Activated CD8-positive, alpha-beta T cell treated with anti-CD3 and anti-CD28 coated beads for 36 hours (primary cell): ENCODE measurements around the gene FAM47B. TPM values are rescaled to one million over a fixed set of nuclear protein-coding genes. Genes with fewer than 3 reads are reported as not detected.

Experiments used
- ATAC-seq: fragments of 200-7000 bp; cut with Tn5 transposase; one replicate; pipeline ENCODE4 v1.10.0; 2021; ENCODE audit warnings: mild to moderate bottlenecking, moderate library complexity
- CTCF ChIA-PET: fragments of 350-600 bp; sonication (Branson Sonifier 250); formaldehyde crosslinking; loops from one replicate; lab custom pipeline; 2021; ENCODE audit warnings: antibody characterized with exemption; lab: Charles Lee
- POLR2A ChIA-PET: fragments of 350-600 bp; sonication (Branson Sonifier 250); formaldehyde crosslinking; loops from one replicate; lab custom pipeline; 2021; ENCODE audit warnings: antibody characterized with exemption; lab: Charles Lee
- DNase-seq: peaks from one replicate; pipeline ENCODE4 v3.0.0-alpha.2; 2020
- H3K27ac Mint-ChIP-seq: one replicate; pipeline ENCODE4 v1.8.0; 2021; ENCODE audit warnings: mild to moderate bottlenecking, mixed read lengths
- H3K27me3 Mint-ChIP-seq: one replicate; pipeline ENCODE4 v1.8.0; 2021; ENCODE audit warnings: mixed read lengths
- H3K36me3 Mint-ChIP-seq: one replicate; pipeline ENCODE4 v1.8.0; 2021; ENCODE audit warnings: low read depth, mixed read lengths
- H3K4me1 Mint-ChIP-seq: one replicate; pipeline ENCODE4 v1.8.0; 2021; ENCODE audit warnings: low read depth, mixed read lengths
- H3K4me3 Mint-ChIP-seq: one replicate; pipeline ENCODE4 v1.8.0; 2021; ENCODE audit warnings: mild to moderate bottlenecking, moderate library complexity, mixed read lengths
- H3K9me3 Mint-ChIP-seq: one replicate; pipeline ENCODE4 v1.8.0; 2021; ENCODE audit warnings: mixed read lengths
- intact Hi-C: fragments of 100-400 bp; cut with micrococcal nuclease; formaldehyde crosslinking; loops from one replicate; pipeline ENCODE4 v1.10.0; 2022
- total RNA-seq, 2 experiments: library from RNA; stranded (reverse); gene quantifications; one replicate each; pipeline ENCODE4 v1.2.3, GENCODE V29; 2021
- TF ChIP-seq, protein P1 (sequence below): fragments of 200-600 bp; IDR thresholded peaks from one replicate; pipeline ENCODE4 v1.8.0; 2022; ENCODE audit warnings: antibody characterized with exemption, mild to moderate bottlenecking

Gene FAM47B
- not detected for total RNA-seq

DNA sequence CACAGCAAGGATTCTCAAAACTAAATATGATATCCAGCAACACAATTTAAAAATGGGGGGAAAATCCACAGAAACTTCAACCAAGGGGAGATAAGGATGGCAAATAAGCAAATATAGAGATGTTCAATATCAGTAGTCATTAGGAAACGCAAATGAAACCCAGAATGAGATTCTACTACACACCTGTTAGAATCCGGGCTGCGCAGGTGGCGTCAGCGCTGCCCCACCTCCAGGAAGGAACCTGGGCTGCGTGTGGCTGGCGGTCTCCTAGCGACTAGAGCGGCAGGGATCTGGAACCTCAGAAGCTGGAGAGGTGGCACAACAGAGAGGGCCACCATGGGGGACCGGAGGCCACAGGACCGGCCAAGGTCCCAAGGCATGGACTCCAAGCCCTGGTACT is at the start of gene FAM47B:
TSS of gene FAM47B (plus strand) at position 301 of the 400 bp plus-strand sequence. CDS start at position 337, 36 bp downstream.
- ATAC-seq (no peak), DNase-seq (no peak)
- Mint-ChIP-seq H3K4me3 (no peak within 1 kb of the TSS), H3K4me1 (no peaks in the 10 kb centered on the region), H3K27ac (no peak within 1 kb of the TSS), H3K27me3 (no peaks in the 10 kb centered on the region), H3K36me3 (no peaks in the 10 kb centered on the region), H3K9me3 (no peaks in the 10 kb centered on the region)
- CTCF ChIA-PET = no interaction called here
- POLR2A ChIA-PET = no interaction called here
- TF ChIP-seq, protein P1, sequence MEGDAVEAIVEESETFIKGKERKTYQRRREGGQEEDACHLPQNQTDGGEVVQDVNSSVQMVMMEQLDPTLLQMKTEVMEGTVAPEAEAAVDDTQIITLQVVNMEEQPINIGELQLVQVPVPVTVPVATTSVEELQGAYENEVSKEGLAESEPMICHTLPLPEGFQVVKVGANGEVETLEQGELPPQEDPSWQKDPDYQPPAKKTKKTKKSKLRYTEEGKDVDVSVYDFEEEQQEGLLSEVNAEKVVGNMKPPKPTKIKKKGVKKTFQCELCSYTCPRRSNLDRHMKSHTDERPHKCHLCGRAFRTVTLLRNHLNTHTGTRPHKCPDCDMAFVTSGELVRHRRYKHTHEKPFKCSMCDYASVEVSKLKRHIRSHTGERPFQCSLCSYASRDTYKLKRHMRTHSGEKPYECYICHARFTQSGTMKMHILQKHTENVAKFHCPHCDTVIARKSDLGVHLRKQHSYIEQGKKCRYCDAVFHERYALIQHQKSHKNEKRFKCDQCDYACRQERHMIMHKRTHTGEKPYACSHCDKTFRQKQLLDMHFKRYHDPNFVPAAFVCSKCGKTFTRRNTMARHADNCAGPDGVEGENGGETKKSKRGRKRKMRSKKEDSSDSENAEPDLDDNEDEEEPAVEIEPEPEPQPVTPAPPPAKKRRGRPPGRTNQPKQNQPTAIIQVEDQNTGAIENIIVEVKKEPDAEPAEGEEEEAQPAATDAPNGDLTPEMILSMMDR = no peak
- intact Hi-C loops = no loop called here

- ChIA-PET CTCF (no interaction called here), POLR2A (no interaction called here)
- Mint-ChIP-seq H3K36me3 (no peaks in the 10 kb centered on the region), H3K4me3 (no peak overlapping the region), H3K27ac (no peak overlapping the region), H3K27me3 (no peaks in the 10 kb centered on the region), H3K4me1 (no peaks in the 10 kb centered on the region), H3K9me3 (peaks cover 4% of the 10 kb centered on the region)
- ATAC-seq = no peak
- intact Hi-C loops = no loop called here
- TF ChIP-seq, protein P1 = no peak
- DNase-seq = no peak
These were observed 48.9 kb upstream of the FAM47B start for GRCh38 chrX:34893741-34894140.

DNA sequence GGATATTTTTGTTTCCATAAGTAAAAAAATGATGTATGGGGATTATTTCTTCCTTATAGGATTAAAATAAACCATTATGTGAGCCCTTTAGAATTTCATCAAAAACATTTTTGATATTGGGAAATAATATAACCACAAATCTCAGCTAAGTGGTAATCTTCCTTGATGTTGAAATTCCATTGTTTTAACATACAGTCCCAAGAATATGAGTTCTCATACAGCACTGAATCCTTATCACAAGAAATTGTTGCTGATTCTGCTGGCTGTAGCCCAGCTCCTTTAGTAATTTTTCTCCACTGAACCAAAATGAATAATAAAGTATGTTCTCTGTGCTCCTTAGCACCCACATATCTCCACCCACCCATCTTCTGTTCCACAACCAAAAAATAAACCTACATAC is 41.9 kb upstream of the FAM47B start:
- no peaks in the 10 kb centered on the region for H3K4me1 Mint-ChIP-seq
- ChIA-PET POLR2A (no interaction called here), CTCF (no interaction called here)
- H3K9me3 Mint-ChIP-seq = no peaks in the 10 kb centered on the region
- H3K36me3 Mint-ChIP-seq = no peaks in the 10 kb centered on the region
- DNase-seq (no peak), ATAC-seq (no peak)
- TF ChIP-seq, protein P1 = no peak
- intact Hi-C loops = no loop called here
- no peaks in the 10 kb centered on the region for H3K27me3 Mint-ChIP-seq
- no peak overlapping the region for H3K27ac Mint-ChIP-seq
- no peak overlapping the region for H3K4me3 Mint-ChIP-seq

DNA sequence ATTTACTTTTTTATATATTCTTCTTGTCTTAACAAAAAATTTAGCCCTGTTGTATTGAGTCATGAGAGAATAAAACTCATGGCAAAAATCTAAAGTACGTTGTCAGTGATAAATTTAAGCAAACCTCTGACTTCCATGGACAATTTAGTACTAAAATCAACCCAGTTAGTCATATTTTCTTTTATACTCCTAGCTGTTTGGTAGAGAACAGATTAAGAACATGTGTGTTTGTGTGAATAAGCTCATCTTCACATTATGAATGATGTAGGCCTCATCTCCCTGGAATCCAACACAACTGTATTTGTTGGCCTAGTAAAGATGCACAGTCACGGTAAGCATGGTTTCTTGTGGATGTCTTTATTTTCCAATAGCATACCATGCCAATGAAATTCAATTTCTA is 40.8 kb upstream of the FAM47B start:
- no peaks in the 10 kb centered on the region for H3K27me3 Mint-ChIP-seq

GRCh38 chrX:34903316-34903715 is 39.3 kb upstream of the FAM47B start:
- no peaks in the 10 kb centered on the region for H3K27me3 Mint-ChIP-seq
- ATAC-seq (no peak), DNase-seq (no peak)
- intact Hi-C loops = no loop called here
- H3K27ac Mint-ChIP-seq = no peak overlapping the region
- H3K9me3 Mint-ChIP-seq = no peaks in the 10 kb centered on the region
- TF ChIP-seq, protein P1 = no peak
- ChIA-PET CTCF (no interaction called here), POLR2A (no interaction called here)
- no peaks in the 10 kb centered on the region for H3K36me3 Mint-ChIP-seq
- no peak overlapping the region for H3K4me3 Mint-ChIP-seq
- H3K4me1 Mint-ChIP-seq = no peaks in the 10 kb centered on the region

More for the DNA sequence above, 40.8 kb upstream of the FAM47B start:
- Mint-ChIP-seq H3K9me3 (no peaks in the 10 kb centered on the region), H3K27ac (no peak overlapping the region), H3K4me1 (no peaks in the 10 kb centered on the region), H3K4me3 (no peak overlapping the region), H3K36me3 (no peaks in the 10 kb centered on the region)
- intact Hi-C loops = no loop called here
- ChIA-PET POLR2A (no interaction called here), CTCF (no interaction called here)
- TF ChIP-seq, protein P1 = no peak
- no peak for DNase-seq
- no peak for ATAC-seq
